Ishikawa (cell line): ENCODE measurements around the gene NFX1.

Experiments used
- CEBPB ChIP-seq: IDR thresholded peaks from 2 replicates; pipeline ENCODE4 v1.6.1; 2012
- CREB1 ChIP-seq: IDR thresholded peaks from 2 replicates; pipeline ENCODE4 v1.6.1; 2012; ENCODE audit warnings: low read depth
- EGR1 ChIP-seq: IDR thresholded peaks from 2 replicates; pipeline ENCODE4 v1.6.1; 2012
- TF ChIP-seq, protein P1 (sequence below): IDR thresholded peaks from 2 replicates; pipeline ENCODE4 v1.6.1; 2012
- TF ChIP-seq, protein P2 (sequence below): IDR thresholded peaks from 2 replicates; pipeline ENCODE4 v1.6.1; 2012

- TF ChIP-seq EGR1 (no peak), CEBPB (no peak), CREB1 (no peak)
- TF ChIP-seq, protein P1, sequence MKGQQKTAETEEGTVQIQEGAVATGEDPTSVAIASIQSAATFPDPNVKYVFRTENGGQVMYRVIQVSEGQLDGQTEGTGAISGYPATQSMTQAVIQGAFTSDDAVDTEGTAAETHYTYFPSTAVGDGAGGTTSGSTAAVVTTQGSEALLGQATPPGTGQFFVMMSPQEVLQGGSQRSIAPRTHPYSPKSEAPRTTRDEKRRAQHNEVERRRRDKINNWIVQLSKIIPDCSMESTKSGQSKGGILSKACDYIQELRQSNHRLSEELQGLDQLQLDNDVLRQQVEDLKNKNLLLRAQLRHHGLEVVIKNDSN = no peak
- TF ChIP-seq, protein P2, sequence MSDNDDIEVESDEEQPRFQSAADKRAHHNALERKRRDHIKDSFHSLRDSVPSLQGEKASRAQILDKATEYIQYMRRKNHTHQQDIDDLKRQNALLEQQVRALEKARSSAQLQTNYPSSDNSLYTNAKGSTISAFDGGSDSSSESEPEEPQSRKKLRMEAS = no peak
These were observed 113.8 kb downstream of the NFX1 start for GRCh38 chr9:33403941-33404787.
